Endometrial microvascular endothelial cells (primary cell): Measurements from ENCODE around the gene DUT. TPM values are rescaled to one million over a fixed set of nuclear protein-coding genes. Genes with fewer than 3 reads are reported as not detected.
"Not testable (repeated sequence)": the region's sequence is repeated elsewhere in the genome, so short reads cannot be mapped to it uniquely, and the experiment has no call there.

Experiments used
- in situ Hi-C: cut with HindIII; loops from 2 replicates; pipeline ENCODE4 v1.10.0; 2017; ENCODE audit warnings: low sequenced_read_pairs, low pct_unique_long_range_greater_than_20kb; ENCODE audit errors: inconsistent ontology term
- total RNA-seq: library from RNA; depleted of rRNA; stranded (reverse); fragments of >200 nt; gene quantifications from one replicate; pipeline ENCODE4 v1.2.3, GENCODE V29; 2015; ENCODE audit errors: inconsistent ontology term

The DUT gene
- total RNA-seq, 1 donor from 2014 or later: 73.8 TPM

GRCh38 chr15:48324949-48325348 lies 6.3 kb upstream of the DUT start:
- in situ Hi-C loops: no loop called here

- in situ Hi-C loops: no loop called here
These were observed 5.8 kb upstream of the DUT start for GRCh38 chr15:48325400-48325799.

- in situ Hi-C loops: not testable (repeated sequence)
These were observed 5.0 kb upstream of the DUT start for GRCh38 chr15:48326180-48326579.

GRCh38 chr15:48330105-48330785 lies 984 bp upstream of the DUT start:
- in situ Hi-C loops: no loop called here

GRCh38 chr15:48331796-48332641 lies 790 bp downstream of the DUT start:
- in situ Hi-C loops: no loop called here

GRCh38 chr15:48332642-48333034 lies 1.4 kb downstream of the DUT start:
- in situ Hi-C loops: no loop called here

GRCh38 chr15:48333540-48333939 lies 2.3 kb downstream of the DUT start:
- in situ Hi-C loops: no loop called here

- in situ Hi-C loops: no loop called here
These were observed 3.0 kb downstream of the DUT start for GRCh38 chr15:48334260-48334659.

GRCh38 chr15:48336940-48337339 lies 5.7 kb downstream of the DUT start:
- in situ Hi-C loops: no loop called here

GRCh38 chr15:48337607-48338006 lies 6.4 kb downstream of the DUT start:
- in situ Hi-C loops: no loop called here

GRCh38 chr15:48340111-48340510 lies 8.9 kb downstream of the DUT start:
- in situ Hi-C loops: no loop called here

GRCh38 chr15:48343865-48344264 lies 12.6 kb downstream of the DUT start:
- in situ Hi-C loops: no loop called here

GRCh38 chr15:48345516-48345915 lies 14.3 kb downstream of the DUT start:
- in situ Hi-C loops: no loop called here

- in situ Hi-C loops: no loop called here
These were observed 21.3 kb downstream of the DUT start for GRCh38 chr15:48352474-48353072.

- in situ Hi-C loops: no loop called here
These were observed 23.6 kb downstream of the DUT start for GRCh38 chr15:48354694-48355303.

- in situ Hi-C loops: no loop called here
These were observed 24.1 kb downstream of the DUT start for GRCh38 chr15:48355377-48355776.

- in situ Hi-C loops: no loop called here
These were observed 27.3 kb downstream of the DUT start for GRCh38 chr15:48358229-48359152.

- in situ Hi-C loops: no loop called here
These were observed 29.6 kb downstream of the DUT start for GRCh38 chr15:48360841-48361240.

GRCh38 chr15:48361685-48362084 lies 30.5 kb downstream of the DUT start:
- in situ Hi-C loops: no loop called here
